AG09319 (cell line): ENCODE results near the gene HTR1B.

ENCODE experiments used
- DNase-seq: peaks from one replicate; pipeline ENCODE4 v3.0.0-alpha.2; 2010; ENCODE audit warnings: low read depth; ENCODE audit errors: extremely low read depth
- CTCF ChIP-seq: IDR thresholded peaks from 2 replicates; pipeline ENCODE4 v1.5.1; 2011; ENCODE audit warnings: low read depth, mild to moderate bottlenecking, inconsistent platforms, low read length, moderate library complexity

The HTR1B gene

GRCh38 chr6:77463308-77463860 is at the start of gene HTR1B:
TSS of gene HTR1B (minus strand) at chr6:77463491. CDS start at chr6:77463403, 88 bp downstream.
- no peak for TF ChIP-seq CTCF
- no peak for DNase-seq

- no peak for DNase-seq
- no peak for TF ChIP-seq CTCF
Measured at GRCh38 chr6:77512554-77512953, 49.3 kb upstream of the HTR1B start.

- TF ChIP-seq CTCF, result no peak
- DNase-seq, result no peak
Measured at GRCh38 chr6:77511860-77512259, 48.6 kb upstream of the HTR1B start.

GRCh38 chr6:77502981-77503380 is 39.7 kb upstream of the HTR1B start:
- no peak for TF ChIP-seq CTCF
- DNase-seq, result no peak

GRCh38 chr6:77492530-77492929 is 29.2 kb upstream of the HTR1B start:
- TF ChIP-seq CTCF, result no peak
- no peak for DNase-seq

- TF ChIP-seq CTCF, result no peak
- DNase-seq, result no peak
Measured at GRCh38 chr6:77487808-77488425, 24.6 kb upstream of the HTR1B start.

GRCh38 chr6:77482981-77483380 is 19.7 kb upstream of the HTR1B start:
- no peak for DNase-seq
- no peak for TF ChIP-seq CTCF
